ENCODE data around the gene SRPX2.
"Not testable (repeated sequence)": the region's sequence is repeated elsewhere in the genome, so short reads cannot be mapped to it uniquely, and the experiment has no call there.

Gene SRPX2

DNA sequence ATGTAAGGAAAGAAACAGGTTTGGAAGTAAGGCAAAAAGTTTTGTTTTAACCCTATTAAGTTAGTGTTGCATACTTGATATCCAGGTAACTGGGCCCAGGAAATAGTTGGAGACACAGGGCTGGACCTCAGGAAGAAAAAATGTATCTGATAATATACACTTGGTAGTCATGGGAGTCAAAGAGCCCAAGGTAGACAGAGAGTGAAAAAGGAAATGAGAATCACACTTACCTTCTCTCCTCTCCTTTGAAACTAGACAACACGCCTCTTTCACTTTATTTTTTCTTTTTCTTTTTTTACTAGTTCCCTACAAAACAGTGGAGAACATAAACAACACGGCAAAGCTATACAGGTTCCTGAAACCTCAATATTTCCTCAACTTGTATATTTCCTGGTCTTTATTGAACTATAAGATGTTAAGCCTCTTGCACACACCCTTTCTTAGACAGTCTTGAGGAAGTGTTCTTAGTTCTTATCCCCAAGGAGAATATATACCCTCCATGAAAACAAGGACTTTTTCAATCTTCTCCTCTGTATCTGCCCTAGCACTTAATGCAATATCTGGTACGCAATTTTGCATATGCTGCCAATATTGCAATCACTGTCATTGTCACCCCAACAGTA, 60.7 kb downstream of the SRPX2 start:
- no peak for DNase-seq

DNA sequence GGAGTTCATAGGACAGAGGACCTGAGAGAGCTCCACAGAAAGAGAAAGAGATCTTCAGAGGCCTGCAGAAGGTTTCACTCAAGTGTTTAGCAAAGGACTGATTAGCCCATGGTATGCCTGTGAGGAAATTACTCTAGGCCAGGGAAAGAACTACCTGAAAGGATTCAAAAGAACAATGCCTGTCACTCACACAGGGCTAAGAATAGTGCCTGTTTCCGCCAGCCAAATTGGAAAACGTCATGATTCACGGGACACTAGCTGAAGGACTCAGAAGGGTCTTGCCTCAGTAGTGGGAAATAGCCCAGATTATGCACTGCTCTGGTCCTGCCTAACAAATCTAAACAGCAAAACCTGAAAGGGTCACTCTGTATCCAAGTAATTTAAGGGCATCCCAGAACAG, 66.8 kb downstream of the SRPX2 start:
- no peak for DNase-seq

DNA sequence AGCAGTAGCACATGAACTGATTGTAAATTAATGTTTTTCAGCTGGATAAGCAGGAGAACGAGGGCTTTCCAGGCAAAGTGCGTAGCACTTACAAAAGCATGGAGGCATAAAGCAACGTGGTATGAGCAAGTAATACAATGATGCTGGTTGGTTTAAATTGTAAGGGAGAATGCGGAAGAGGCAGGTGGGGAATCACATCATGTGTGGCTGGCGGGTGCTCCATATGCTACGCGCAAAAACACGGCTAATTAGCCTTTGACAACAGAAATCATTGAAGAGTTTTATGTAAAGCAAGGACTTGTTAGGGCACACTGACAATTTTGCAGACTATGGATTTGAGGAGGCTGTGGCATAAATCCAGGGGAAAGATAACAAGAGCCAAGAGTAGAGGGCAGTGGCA, 73.4 kb downstream of the SRPX2 start:
- DNase-seq: peak; percentile 92

GRCh38 chrX:100719139-100719538, 75.1 kb downstream of the SRPX2 start:
- DNase-seq: no peak

DNA sequence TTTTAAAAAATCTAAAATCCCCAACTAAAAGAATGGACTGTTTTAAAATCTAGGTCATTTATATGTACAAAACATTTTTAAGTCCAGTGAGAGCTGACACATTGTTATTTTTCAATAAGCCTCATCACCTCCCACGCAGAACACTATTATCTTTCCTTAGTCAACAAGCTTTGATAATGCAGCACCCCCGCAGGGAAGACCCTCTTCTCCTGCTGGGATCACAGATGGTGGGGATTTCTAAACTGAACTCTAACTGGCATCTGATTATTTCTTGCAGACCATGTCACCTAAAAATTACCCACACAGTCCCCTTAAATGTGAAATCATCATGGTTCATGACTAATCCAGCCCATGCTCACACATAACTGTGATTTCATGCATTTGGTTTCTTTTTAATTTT, 76.3 kb downstream of the SRPX2 start:
- peak; percentile 52 for DNase-seq

DNA sequence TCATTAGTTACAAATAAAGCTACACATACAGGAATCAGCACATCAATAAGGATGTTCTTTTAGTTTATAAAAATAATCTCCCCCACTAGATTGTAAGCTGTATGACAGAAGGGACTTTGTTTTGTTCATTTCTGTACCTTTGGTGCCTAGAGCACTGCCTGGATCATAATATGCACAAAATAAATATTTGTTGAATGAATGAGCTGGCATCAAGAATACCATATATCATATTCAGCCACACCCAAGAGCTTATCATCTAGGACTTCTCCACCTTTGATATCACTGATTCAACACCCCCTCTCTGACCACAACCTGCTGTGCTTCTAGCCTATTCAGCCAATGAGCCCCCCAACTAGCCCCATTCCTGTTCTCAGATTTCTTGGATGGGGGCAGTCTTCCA, 77.3 kb downstream of the SRPX2 start:
- no peak for DNase-seq

DNA sequence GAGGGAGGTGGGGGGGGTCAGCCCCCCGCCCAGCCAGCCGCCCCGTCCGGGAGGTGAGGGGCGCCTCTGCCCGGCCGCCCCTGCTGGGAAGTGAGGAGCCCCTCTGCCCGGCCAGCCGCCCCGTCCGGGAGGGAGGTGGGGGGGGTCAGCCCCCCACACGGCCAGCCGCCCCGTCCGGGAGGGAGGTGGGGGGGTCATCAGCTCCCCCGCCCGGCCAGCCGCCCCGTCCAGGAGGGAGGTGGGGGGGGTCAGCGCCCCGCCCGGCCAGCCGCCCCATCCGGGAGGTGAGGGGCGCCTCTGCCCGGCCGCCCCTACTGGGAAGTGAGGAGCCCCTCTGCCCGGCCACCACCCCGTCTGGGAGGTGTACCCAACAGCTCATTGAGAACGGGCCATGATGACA, 80.0 kb downstream of the SRPX2 start:
- DNase-seq: not testable (repeated sequence)

Measured in NCI-H1694 (cell line).